ENCODE results near the gene CPNE5.

- no peak for TF ChIP-seq POLR2A (IDR thresholded peaks at IDR 0.05)
- no peak for TF ChIP-seq CTCF (IDR thresholded peaks at IDR 0.05)
Observed at GRCh38 chr6:36844232-36845170, 5.3 kb upstream of the CPNE5 start.

Measured in Peyer's patch (tissue), 4 donors.